GM23338 (cell line): ENCODE results near the gene RRAD. TPM values are rescaled to one million over a fixed set of nuclear protein-coding genes. Genes with fewer than 3 reads are reported as not detected.

ENCODE experiments used
- ATAC-seq: fragments of 200-7000 bp; cut with Tn5 transposase; 3 replicates; pipeline ENCODE4 v1.9.1; 2020
- DNase-seq: peaks from one replicate; pipeline ENCODE4 v3.0.0-alpha.2; 2015; ENCODE audit warnings: low spot score
- H2AFZ ChIP-seq: fragments of 200-600 bp; sonication (generic); 2 replicates; pipeline ENCODE4 v1.8.0; 2016; ENCODE audit warnings: antibody characterized with exemption, mild to moderate bottlenecking, moderate library complexity
- H3F3A ChIP-seq: fragments of 200-600 bp; sonication (generic); replicated peaks from 2 replicates; pipeline ENCODE4 v1.8.0; 2017; ENCODE audit warnings: antibody characterized with exemption, mixed run types, low read depth
- H3K27ac ChIP-seq: fragments of 200-600 bp; sonication (generic); 2 replicates; pipeline ENCODE4 v1.6.1; 2016; ENCODE audit warnings: low read depth
- H3K27me3 ChIP-seq: fragments of 200-600 bp; sonication (generic); 2 replicates; pipeline ENCODE4 v1.8.0; 2016; ENCODE audit warnings: mild to moderate bottlenecking, mixed run types, moderate library complexity; ENCODE audit not compliant: insufficient read depth
- H3K36me3 ChIP-seq: fragments of 200-600 bp; sonication (generic); 2 replicates; pipeline ENCODE4 v1.8.0; 2016; ENCODE audit warnings: mild to moderate bottlenecking; ENCODE audit not compliant: insufficient read depth
- H3K4me1 ChIP-seq: fragments of 200-600 bp; sonication (generic); 2 replicates; pipeline ENCODE4 v1.8.0; 2016; ENCODE audit warnings: mild to moderate bottlenecking, moderate library complexity; ENCODE audit not compliant: insufficient read depth
- H3K4me2 ChIP-seq: fragments of 200-600 bp; sonication (generic); 2 replicates; pipeline ENCODE4 v1.7.1; 2017; ENCODE audit warnings: mixed run types
- H3K4me3 ChIP-seq: fragments of 200-600 bp; sonication (generic); 2 replicates; pipeline ENCODE4 v1.6.1; 2016; ENCODE audit warnings: mixed run types
- H3K79me2 ChIP-seq: fragments of 200-600 bp; sonication (generic); replicated peaks from 2 replicates; pipeline ENCODE4 v1.8.0; 2017; ENCODE audit warnings: mild to moderate bottlenecking; ENCODE audit not compliant: insufficient read depth
- H3K9me2 ChIP-seq: fragments of 200-600 bp; sonication (generic); 2 replicates; pipeline ENCODE4 v1.8.0; 2017; ENCODE audit not compliant: insufficient read depth
- H4K20me1 ChIP-seq: fragments of 200-600 bp; sonication (generic); replicated peaks from 2 replicates; pipeline ENCODE4 v1.8.0; 2017; ENCODE audit warnings: mild to moderate bottlenecking; ENCODE audit not compliant: insufficient read depth
- H3K27ac Mint-ChIP-seq: 2 replicates; pipeline ENCODE4 v1.8.0; 2020; ENCODE audit warnings: inconsistent platforms, mild to moderate bottlenecking, moderate library complexity, mixed read lengths
- H3K27me3 Mint-ChIP-seq: 3 replicates; pipeline ENCODE4 v1.8.0; 2022; ENCODE audit warnings: low read depth, mild to moderate bottlenecking, moderate library complexity, mixed read lengths, inconsistent platforms; ENCODE audit not compliant: insufficient read depth, poor library complexity
- H3K36me3 Mint-ChIP-seq: 3 replicates; pipeline ENCODE4 v1.8.0; 2021; ENCODE audit warnings: low read depth, mild to moderate bottlenecking, inconsistent platforms, moderate library complexity, mixed read lengths
- H3K4me1 Mint-ChIP-seq: 3 replicates; pipeline ENCODE4 v1.8.0; 2020; ENCODE audit warnings: mild to moderate bottlenecking, inconsistent platforms, mixed read lengths
- H3K4me3 Mint-ChIP-seq: 3 replicates; pipeline ENCODE4 v1.8.0; 2021; ENCODE audit warnings: moderate library complexity, mild to moderate bottlenecking, inconsistent platforms, mixed read lengths
- H3K9me3 Mint-ChIP-seq: 3 replicates; pipeline ENCODE4 v1.8.0; 2020; ENCODE audit warnings: moderate library complexity, mild to moderate bottlenecking, inconsistent platforms, mixed read lengths
- CREB1 ChIP-seq: fragments of 250-450 bp; sonication (Bioruptor Pico); IDR thresholded peaks from 2 replicates; pipeline ENCODE4 v1.5.0; 2020; ENCODE audit warnings: low read depth, mild to moderate bottlenecking, moderate library complexity
- CTCF ChIP-seq, 2 experiments: fragments of 200-600 bp in 1 of 2; sonication (generic) in 1 of 2; conservative IDR thresholded peaks; 2 replicates each; pipeline versions ENCODE4 v1.5.1 to v1.6.1; 2016 to 2017; ENCODE audit warnings: antibody characterized with exemption in 2 of 2, low read depth in 2 of 2, mild to moderate bottlenecking in 2 of 2, moderate library complexity in 1 of 2
- ETS1 ChIP-seq: IDR thresholded peaks from 2 replicates; pipeline ENCODE4 v1.6.1; 2016; ENCODE audit warnings: antibody characterized with exemption
- EZH2 ChIP-seq: fragments of 200-600 bp; sonication (generic); IDR thresholded peaks from one replicate; pipeline ENCODE4 v1.8.0; 2017; ENCODE audit warnings: antibody characterized with exemption, mild to moderate bottlenecking, low read depth; ENCODE audit not compliant: unreplicated experiment
- EZH2phosphoT487 ChIP-seq: fragments of 200-600 bp; sonication (generic); IDR thresholded peaks from one replicate; pipeline ENCODE4 v1.8.1; 2018; ENCODE audit warnings: antibody characterized with exemption; ENCODE audit not compliant: unreplicated experiment
- JUNB ChIP-seq: IDR thresholded peaks from one replicate; pipeline ENCODE4 v1.6.1; 2016; ENCODE audit warnings: antibody characterized with exemption; ENCODE audit not compliant: unreplicated experiment
- NANOG ChIP-seq: IDR thresholded peaks from 2 replicates; pipeline ENCODE4 v1.6.1; 2016; ENCODE audit warnings: antibody characterized with exemption, borderline replicate concordance
- POLR2AphosphoS5 ChIP-seq: IDR thresholded peaks from 2 replicates; pipeline ENCODE4 v1.6.1; 2016; ENCODE audit warnings: antibody characterized with exemption, low read depth
- REST ChIP-seq: IDR thresholded peaks from one replicate; pipeline ENCODE4 v1.6.1; 2018; ENCODE audit warnings: antibody characterized with exemption; ENCODE audit not compliant: unreplicated experiment
- STAT1 ChIP-seq: IDR thresholded peaks from one replicate; pipeline ENCODE4 v1.6.1; 2016; ENCODE audit warnings: antibody characterized with exemption; ENCODE audit not compliant: unreplicated experiment
- ZNF114 ChIP-seq: fragments of 250-450 bp; sonication (Bioruptor Pico); IDR thresholded peaks from 2 replicates; pipeline ENCODE4 v1.5.0; 2020; ENCODE audit warnings: mild to moderate bottlenecking, moderate library complexity
- ZNF331 ChIP-seq: fragments of 250-450 bp; sonication (Bioruptor Pico); IDR thresholded peaks from 2 replicates; pipeline ENCODE4 v1.5.0; 2020; ENCODE audit warnings: low read depth, mild to moderate bottlenecking, moderate library complexity
- ZNF462 ChIP-seq: fragments of 250-450 bp; sonication (Bioruptor Pico); IDR thresholded peaks from 2 replicates; pipeline ENCODE4 v1.5.0; 2020; ENCODE audit warnings: mild to moderate bottlenecking, moderate library complexity
- polyA plus RNA-seq: library from polyadenylated mRNA; unstranded; fragments of >200 nt; fragmentation: Nextera tagmentation; extraction: Ambion mirVana; gene quantifications from 2 replicates; pipeline ENCODE4 v1.2.1, GENCODE V29; 2016
- total RNA-seq: library from RNA; depleted of rRNA; stranded (reverse); fragments of >200 nt; shearing (Covaris generic); gene quantifications from 2 replicates; pipeline ENCODE4 v1.2.3, GENCODE V29; 2014

Gene RRAD
- total and polyA plus RNA-seq, 2 experiments from 2014 or later, result 0.18 TPM; not detected in 1

- no peak overlapping the region for H3K27ac Mint-ChIP-seq
- Histone ChIP-seq H2AFZ (no peak overlapping the region), H3K36me3 (no peaks in the 10 kb centered on the region), H3K9me2 (no peaks in the 10 kb centered on the region), H3K27ac (no peak overlapping the region), H3K4me3 (no peak overlapping the region), H3K27me3 (peaks cover 51% of the 10 kb centered on the region), H3K79me2 (no peaks in the 10 kb centered on the region), H3K4me2 (no peak overlapping the region), H4K20me1 (no peaks in the 10 kb centered on the region), H3F3A (no peaks in the 10 kb centered on the region), H3K4me1 (peaks cover 3% of the 10 kb centered on the region; the same call in 1 of the 2 replicates)
- peaks cover 3% of the 10 kb centered on the region; the same call in 2 of the 3 replicates for H3K4me1 Mint-ChIP-seq
- H3K9me3 Mint-ChIP-seq, result peaks cover 10% of the 10 kb centered on the region; the same call in 2 of the 3 replicates
- TF ChIP-seq CREB1 (CRISPR knock-in tag) (no peak), ZNF114 (CRISPR knock-in tag) (no peak), STAT1 (no peak), ZNF462 (CRISPR knock-in tag) (no peak), JUNB (no peak), EZH2 (no peak), ZNF331 (CRISPR knock-in tag) (no peak), NANOG (no peak), REST (no peak), ETS1 (no peak), CTCF (conservative IDR thresholded peaks at IDR 0.05; ENCODE audit: low read depth in 2 of 2) (no peak), POLR2AphosphoS5 (no peak), EZH2phosphoT487 (no peak)
- no peak overlapping the region for H3K4me3 Mint-ChIP-seq
- no peak for ATAC-seq
- H3K27me3 Mint-ChIP-seq, result peaks cover 45% of the 10 kb centered on the region
- H3K36me3 Mint-ChIP-seq, result 0 out of 3 replicates have a peak, but pooled peaks cover 4% of the 10 kb centered on the region
- DNase-seq, result no peak
Measured at GRCh38 chr16:66950437-66950836, 25.1 kb upstream of the RRAD start.
